GM23338 (cell line): ENCODE results near the gene OLR1. TPM values are rescaled to one million over a fixed set of nuclear protein-coding genes. Genes with fewer than 3 reads are reported as not detected.

Experiments used
- ATAC-seq: fragments of 200-7000 bp; cut with Tn5 transposase; 3 replicates; pipeline ENCODE4 v1.9.1; 2020
- DNase-seq: peaks from one replicate; pipeline ENCODE4 v3.0.0-alpha.2; 2015; ENCODE audit warnings: low spot score
- H2AFZ ChIP-seq: fragments of 200-600 bp; sonication (generic); 2 replicates; pipeline ENCODE4 v1.8.0; 2016; ENCODE audit warnings: antibody characterized with exemption, mild to moderate bottlenecking, moderate library complexity
- H3F3A ChIP-seq: fragments of 200-600 bp; sonication (generic); replicated peaks from 2 replicates; pipeline ENCODE4 v1.8.0; 2017; ENCODE audit warnings: antibody characterized with exemption, mixed run types, low read depth
- H3K27ac ChIP-seq: fragments of 200-600 bp; sonication (generic); 2 replicates; pipeline ENCODE4 v1.6.1; 2016; ENCODE audit warnings: low read depth
- H3K27me3 ChIP-seq: fragments of 200-600 bp; sonication (generic); 2 replicates; pipeline ENCODE4 v1.8.0; 2016; ENCODE audit warnings: mild to moderate bottlenecking, mixed run types, moderate library complexity; ENCODE audit not compliant: insufficient read depth
- H3K36me3 ChIP-seq: fragments of 200-600 bp; sonication (generic); 2 replicates; pipeline ENCODE4 v1.8.0; 2016; ENCODE audit warnings: mild to moderate bottlenecking; ENCODE audit not compliant: insufficient read depth
- H3K4me1 ChIP-seq: fragments of 200-600 bp; sonication (generic); 2 replicates; pipeline ENCODE4 v1.8.0; 2016; ENCODE audit warnings: mild to moderate bottlenecking, moderate library complexity; ENCODE audit not compliant: insufficient read depth
- H3K4me2 ChIP-seq: fragments of 200-600 bp; sonication (generic); 2 replicates; pipeline ENCODE4 v1.7.1; 2017; ENCODE audit warnings: mixed run types
- H3K4me3 ChIP-seq: fragments of 200-600 bp; sonication (generic); 2 replicates; pipeline ENCODE4 v1.6.1; 2016; ENCODE audit warnings: mixed run types
- H3K79me2 ChIP-seq: fragments of 200-600 bp; sonication (generic); replicated peaks from 2 replicates; pipeline ENCODE4 v1.8.0; 2017; ENCODE audit warnings: mild to moderate bottlenecking; ENCODE audit not compliant: insufficient read depth
- H3K9me2 ChIP-seq: fragments of 200-600 bp; sonication (generic); 2 replicates; pipeline ENCODE4 v1.8.0; 2017; ENCODE audit not compliant: insufficient read depth
- H4K20me1 ChIP-seq: fragments of 200-600 bp; sonication (generic); replicated peaks from 2 replicates; pipeline ENCODE4 v1.8.0; 2017; ENCODE audit warnings: mild to moderate bottlenecking; ENCODE audit not compliant: insufficient read depth
- H3K27ac Mint-ChIP-seq: 2 replicates; pipeline ENCODE4 v1.8.0; 2020; ENCODE audit warnings: inconsistent platforms, mild to moderate bottlenecking, moderate library complexity, mixed read lengths
- H3K27me3 Mint-ChIP-seq: 3 replicates; pipeline ENCODE4 v1.8.0; 2022; ENCODE audit warnings: low read depth, mild to moderate bottlenecking, moderate library complexity, mixed read lengths, inconsistent platforms; ENCODE audit not compliant: insufficient read depth, poor library complexity
- H3K36me3 Mint-ChIP-seq: 3 replicates; pipeline ENCODE4 v1.8.0; 2021; ENCODE audit warnings: low read depth, mild to moderate bottlenecking, inconsistent platforms, moderate library complexity, mixed read lengths
- H3K4me1 Mint-ChIP-seq: 3 replicates; pipeline ENCODE4 v1.8.0; 2020; ENCODE audit warnings: mild to moderate bottlenecking, inconsistent platforms, mixed read lengths
- H3K4me3 Mint-ChIP-seq: 3 replicates; pipeline ENCODE4 v1.8.0; 2021; ENCODE audit warnings: moderate library complexity, mild to moderate bottlenecking, inconsistent platforms, mixed read lengths
- H3K9me3 Mint-ChIP-seq: 3 replicates; pipeline ENCODE4 v1.8.0; 2020; ENCODE audit warnings: moderate library complexity, mild to moderate bottlenecking, inconsistent platforms, mixed read lengths
- CTCF ChIP-seq, 2 experiments: fragments of 200-600 bp in 1 of 2; sonication (generic) in 1 of 2; conservative IDR thresholded peaks; 2 replicates each; pipeline versions ENCODE4 v1.5.1 to v1.6.1; 2016 to 2017; ENCODE audit warnings: antibody characterized with exemption in 2 of 2, low read depth in 2 of 2, mild to moderate bottlenecking in 2 of 2, moderate library complexity in 1 of 2
- ZNF114 ChIP-seq: fragments of 250-450 bp; sonication (Bioruptor Pico); IDR thresholded peaks from 2 replicates; pipeline ENCODE4 v1.5.0; 2020; ENCODE audit warnings: mild to moderate bottlenecking, moderate library complexity
- ZNF331 ChIP-seq: fragments of 250-450 bp; sonication (Bioruptor Pico); IDR thresholded peaks from 2 replicates; pipeline ENCODE4 v1.5.0; 2020; ENCODE audit warnings: low read depth, mild to moderate bottlenecking, moderate library complexity
- ZNF462 ChIP-seq: fragments of 250-450 bp; sonication (Bioruptor Pico); IDR thresholded peaks from 2 replicates; pipeline ENCODE4 v1.5.0; 2020; ENCODE audit warnings: mild to moderate bottlenecking, moderate library complexity
- polyA plus RNA-seq: library from polyadenylated mRNA; unstranded; fragments of >200 nt; fragmentation: Nextera tagmentation; extraction: Ambion mirVana; gene quantifications from 2 replicates; pipeline ENCODE4 v1.2.1, GENCODE V29; 2016
- total RNA-seq: library from RNA; depleted of rRNA; stranded (reverse); fragments of >200 nt; shearing (Covaris generic); gene quantifications from 2 replicates; pipeline ENCODE4 v1.2.3, GENCODE V29; 2014

Gene OLR1
- total and polyA plus RNA-seq, 2 experiments from 2014 or later = not detected

GRCh38 chr12:10211940-10212738, 40.2 kb upstream of the OLR1 start (continued):
- TF ChIP-seq ZNF462 (CRISPR knock-in tag) = no peak

- H3K4me3 Mint-ChIP-seq = peak overlapping the region; percentile 95; the same call in 2 of the 3 replicates
- DNase-seq = peak; percentile 8
- peaks cover 2% of the 10 kb centered on the region; the same call in 1 of the 3 replicates for H3K36me3 Mint-ChIP-seq
- peaks cover 18% of the 10 kb centered on the region for H3K4me1 Mint-ChIP-seq
- Histone ChIP-seq H3K27me3 (no peaks in the 10 kb centered on the region), H3F3A (no peaks in the 10 kb centered on the region), H3K27ac (peak overlapping the region; percentile 30; the same call in 1 of the 2 replicates), H3K4me2 (no peak overlapping the region; the same call in 1 of the 2 replicates), H3K36me3 (no peaks in the 10 kb centered on the region), H3K4me1 (peaks cover 17% of the 10 kb centered on the region), H2AFZ (0 out of 2 replicates have a peak overlapping the region, but pooled peaks have one; percentile 15), H3K4me3 (peak overlapping the region; percentile 95; the same call in 1 of the 2 replicates), H3K9me2 (no peaks in the 10 kb centered on the region), H4K20me1 (no peaks in the 10 kb centered on the region), H3K79me2 (peaks cover 23% of the 10 kb centered on the region)
- no peaks in the 10 kb centered on the region; the same call in 2 of the 3 replicates for H3K9me3 Mint-ChIP-seq
- peak overlapping the region; percentile 78; the same call in 1 of the 2 replicates for H3K27ac Mint-ChIP-seq
- H3K27me3 Mint-ChIP-seq = peaks cover 6% of the 10 kb centered on the region
- no peak for ATAC-seq
- TF ChIP-seq ZNF114 (CRISPR knock-in tag) = no peak
- no peak for TF ChIP-seq CTCF (conservative IDR thresholded peaks at IDR 0.05; ENCODE audit: low read depth in 2 of 2)
- TF ChIP-seq ZNF331 (CRISPR knock-in tag) = no peak
These were observed 39.4 kb upstream of the OLR1 start for GRCh38 chr12:10211101-10211939.
